RWPE1 (cell line): Measurements from ENCODE around the gene ATP6V1B1.

Experiments
- CTCF ChIA-PET: fragments of 350-600 bp; sonication (Branson Sonifier 250); formaldehyde crosslinking; extraction: SDS; loops from one replicate; lab custom pipeline; 2021; lab: Yijun Ruan, JAX
- POLR2A ChIA-PET: fragments of 400-600 bp; formaldehyde crosslinking; extraction: SDS; loops from one replicate; lab custom pipeline; 2020; ENCODE audit warnings: antibody characterized with exemption; ENCODE audit not compliant: low non-redundant PET; lab: Yijun Ruan, JAX
- DNase-seq: peaks from one replicate; pipeline ENCODE4 v3.0.0; 2012; ENCODE audit warnings: low spot score
- H3K27ac ChIP-seq: fragments of 450-650 bp; 2 replicates; pipeline ENCODE4 v1.5.1; 2017
- TF ChIP-seq, protein P1 (sequence below): fragments of 450-650 bp; conservative IDR thresholded peaks from 2 replicates; pipeline ENCODE4 v1.5.1; 2017; ENCODE audit warnings: low read depth, mild to moderate bottlenecking

Gene ATP6V1B1

DNA sequence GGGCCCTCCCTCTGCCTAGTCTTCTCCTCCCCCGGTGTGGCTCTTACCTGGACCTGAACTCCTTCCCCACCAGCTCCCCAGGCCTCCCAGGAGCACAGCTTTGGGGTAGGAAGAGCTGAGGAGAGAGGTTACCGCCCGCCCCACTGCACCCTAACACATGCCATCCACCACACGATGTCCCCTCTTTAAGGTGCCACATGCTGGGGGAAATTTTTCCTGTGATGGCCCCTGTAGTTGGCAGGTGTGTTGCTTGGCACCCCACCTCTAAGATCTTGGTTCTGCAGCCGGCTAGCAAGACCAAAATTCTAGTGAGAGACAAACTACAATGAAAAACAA, 65.9 kb downstream of the ATP6V1B1 start:
- H3K27ac ChIP-seq, result no peak overlapping the region
- no peak for DNase-seq
- POLR2A ChIA-PET, result interaction anchor here (0.7 kb wide), 1 partner anchor 199 kb away, joined by 3 read pairs; no protein-coding TSS in a partner anchor
- CTCF ChIA-PET, result interaction anchor here (0.6 to 1.6 kb wide), 12 partner anchors 9 to 1723 kb away, joined by 3 to 12 read pairs (median 3); no protein-coding TSS in a partner anchor
- TF ChIP-seq, protein P1, sequence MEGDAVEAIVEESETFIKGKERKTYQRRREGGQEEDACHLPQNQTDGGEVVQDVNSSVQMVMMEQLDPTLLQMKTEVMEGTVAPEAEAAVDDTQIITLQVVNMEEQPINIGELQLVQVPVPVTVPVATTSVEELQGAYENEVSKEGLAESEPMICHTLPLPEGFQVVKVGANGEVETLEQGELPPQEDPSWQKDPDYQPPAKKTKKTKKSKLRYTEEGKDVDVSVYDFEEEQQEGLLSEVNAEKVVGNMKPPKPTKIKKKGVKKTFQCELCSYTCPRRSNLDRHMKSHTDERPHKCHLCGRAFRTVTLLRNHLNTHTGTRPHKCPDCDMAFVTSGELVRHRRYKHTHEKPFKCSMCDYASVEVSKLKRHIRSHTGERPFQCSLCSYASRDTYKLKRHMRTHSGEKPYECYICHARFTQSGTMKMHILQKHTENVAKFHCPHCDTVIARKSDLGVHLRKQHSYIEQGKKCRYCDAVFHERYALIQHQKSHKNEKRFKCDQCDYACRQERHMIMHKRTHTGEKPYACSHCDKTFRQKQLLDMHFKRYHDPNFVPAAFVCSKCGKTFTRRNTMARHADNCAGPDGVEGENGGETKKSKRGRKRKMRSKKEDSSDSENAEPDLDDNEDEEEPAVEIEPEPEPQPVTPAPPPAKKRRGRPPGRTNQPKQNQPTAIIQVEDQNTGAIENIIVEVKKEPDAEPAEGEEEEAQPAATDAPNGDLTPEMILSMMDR, result no peak

DNA sequence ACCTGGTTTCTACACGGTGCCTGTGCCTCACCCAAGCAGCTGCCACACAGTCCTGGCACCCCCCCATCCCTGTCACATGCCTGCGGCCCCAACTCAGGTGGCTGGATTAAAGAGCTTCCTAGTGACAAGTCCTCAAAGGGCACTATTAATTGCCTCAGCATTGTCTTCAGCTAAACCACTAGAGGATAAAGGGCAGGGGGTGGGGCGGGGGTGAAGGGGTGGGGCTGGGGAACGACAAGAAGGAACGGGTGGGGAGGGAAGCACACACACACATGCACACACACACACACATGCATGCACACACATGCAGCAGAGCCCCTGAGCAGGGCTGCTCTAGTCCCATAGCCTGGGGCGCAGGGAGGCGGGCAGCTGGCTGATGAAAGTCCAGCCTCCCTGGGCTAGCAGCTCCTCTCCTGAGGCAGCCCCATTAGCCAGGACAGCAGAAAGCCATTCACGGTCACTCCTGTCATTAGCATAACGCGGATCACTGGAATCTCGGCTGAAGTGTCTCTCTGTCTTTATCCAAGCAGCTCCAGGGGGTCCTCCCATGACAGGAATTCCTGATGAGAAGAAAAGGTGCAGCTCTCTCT, 66.4 kb downstream of the ATP6V1B1 start:
- no peak for DNase-seq
- TF ChIP-seq, protein P1, result no peak
- POLR2A ChIA-PET, result no interaction called here
- H3K27ac ChIP-seq, result no peak overlapping the region
- CTCF ChIA-PET, result interaction anchor here (0.6 to 1.6 kb wide), 8 partner anchors 9 to 130 kb away, joined by 3 to 12 read pairs (median 3); no protein-coding TSS in a partner anchor

DNA sequence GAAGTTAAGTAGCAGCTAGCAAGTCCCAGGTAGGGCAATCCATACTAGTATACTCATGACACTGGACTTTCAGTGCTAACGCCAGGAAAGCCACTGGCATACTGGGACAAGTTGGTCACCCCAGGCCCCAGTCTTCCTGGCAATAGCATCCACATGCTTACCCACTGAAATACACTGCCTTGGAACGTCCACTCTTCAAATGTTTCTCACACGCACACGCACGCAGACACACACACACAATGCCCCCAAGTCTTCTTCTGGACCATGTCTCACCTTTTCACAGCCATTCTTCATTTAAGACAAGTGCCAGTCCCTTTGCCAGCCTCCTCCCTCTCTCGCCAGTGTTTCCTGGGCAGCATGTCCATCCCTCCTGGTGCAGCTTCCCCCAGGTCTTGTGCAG, 67.7 kb downstream of the ATP6V1B1 start:
- CTCF ChIA-PET, result no interaction called here
- no peak overlapping the region for H3K27ac ChIP-seq
- TF ChIP-seq, protein P1, result no peak
- POLR2A ChIA-PET, result no interaction called here
- no peak for DNase-seq

DNA sequence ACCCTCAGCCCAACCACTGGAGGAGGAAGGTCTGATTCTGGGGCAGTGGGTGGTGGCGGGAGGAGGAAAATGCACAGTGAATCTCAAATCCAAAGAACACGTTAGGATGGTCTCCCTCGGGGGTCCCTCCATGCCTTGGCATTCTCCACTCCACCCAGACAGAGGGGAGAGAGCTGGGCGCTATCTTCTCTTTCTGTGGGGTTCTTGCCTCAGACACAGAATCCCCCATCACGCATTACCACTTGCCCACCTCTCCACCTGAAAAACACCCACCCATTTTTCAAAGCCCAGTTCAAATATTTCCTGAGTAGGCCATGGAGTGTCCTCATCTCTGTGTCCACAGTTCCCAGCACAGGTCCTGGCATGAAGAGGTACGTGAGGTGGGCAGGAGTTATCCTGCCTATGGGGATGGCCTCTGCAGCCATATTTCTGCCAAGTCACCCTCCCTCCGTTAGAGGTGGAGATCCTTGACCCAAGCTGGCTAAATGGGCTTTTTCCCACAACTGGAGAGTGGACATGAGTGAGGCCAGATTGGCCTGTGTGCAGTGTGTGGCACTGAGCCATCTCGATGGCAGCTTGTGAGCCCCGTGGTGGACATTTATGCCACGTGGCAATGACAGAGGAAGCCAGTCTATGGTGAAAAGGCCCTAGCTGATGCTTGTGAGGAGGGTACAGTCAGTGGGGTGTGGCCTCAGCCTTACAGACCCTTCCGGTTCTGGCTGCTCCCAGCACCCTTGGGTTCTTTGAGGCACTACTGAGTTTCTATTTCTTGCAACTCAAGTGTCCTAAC, 68.5 kb downstream of the ATP6V1B1 start:
- ChIA-PET POLR2A (no interaction called here), CTCF (interaction anchor here (0.5 to 0.6 kb wide), 2 partner anchors 80 to 627 kb away, joined by 4 to 5 read pairs; no protein-coding TSS in a partner anchor)
- TF ChIP-seq, protein P1, result no peak
- no peak for DNase-seq
- no peak overlapping the region for H3K27ac ChIP-seq

DNA sequence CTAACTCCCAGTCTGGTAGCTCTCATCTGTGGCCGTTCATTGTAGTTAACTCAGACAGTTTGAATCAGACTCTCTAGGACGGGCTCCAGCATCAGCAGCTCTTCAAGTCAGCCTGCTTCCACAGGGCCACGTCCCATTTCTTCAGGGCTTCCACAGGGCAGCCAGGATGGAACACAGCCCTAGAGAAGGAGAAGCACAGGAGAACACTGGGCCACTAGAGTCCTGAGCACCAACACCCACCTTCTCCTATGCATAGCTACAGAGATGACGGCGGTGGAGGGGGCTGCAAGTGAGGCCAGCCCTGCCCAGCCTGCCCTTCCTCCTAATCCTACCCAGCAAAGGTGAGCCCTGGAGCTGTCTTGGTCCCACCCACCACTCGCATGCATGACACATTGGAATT, 69.2 kb downstream of the ATP6V1B1 start:
- no peak for DNase-seq
- ChIA-PET POLR2A (no interaction called here), CTCF (interaction anchor here (0.5 to 0.6 kb wide), 2 partner anchors 80 to 628 kb away, joined by 4 to 5 read pairs; no protein-coding TSS in a partner anchor)

More for the DNA sequence above, 69.2 kb downstream of the ATP6V1B1 start:
- no peak overlapping the region for H3K27ac ChIP-seq
- TF ChIP-seq, protein P1, result no peak
